Lower leg skin (tissue), 3 donors: Measurements from ENCODE around the gene STX10.

ENCODE experiments used
- POLR2A ChIP-seq, 2 donors: fragments of 450-650 bp; IDR thresholded peaks; one replicate each; pipeline ENCODE4 v1.6.1; 2016 to 2017; ENCODE audit warnings: antibody characterized with exemption in 2 of 2, mild to moderate bottlenecking in 1 of 2, moderate library complexity in 1 of 2
- TF ChIP-seq, protein P1 (sequence below), 3 donors: fragments of 450-650 bp; IDR thresholded peaks; one replicate each; pipeline ENCODE4 v1.5.1; 2016; ENCODE audit warnings: antibody characterized with exemption in 3 of 3, mild to moderate bottlenecking in 3 of 3, moderate library complexity in 2 of 3

DNA sequence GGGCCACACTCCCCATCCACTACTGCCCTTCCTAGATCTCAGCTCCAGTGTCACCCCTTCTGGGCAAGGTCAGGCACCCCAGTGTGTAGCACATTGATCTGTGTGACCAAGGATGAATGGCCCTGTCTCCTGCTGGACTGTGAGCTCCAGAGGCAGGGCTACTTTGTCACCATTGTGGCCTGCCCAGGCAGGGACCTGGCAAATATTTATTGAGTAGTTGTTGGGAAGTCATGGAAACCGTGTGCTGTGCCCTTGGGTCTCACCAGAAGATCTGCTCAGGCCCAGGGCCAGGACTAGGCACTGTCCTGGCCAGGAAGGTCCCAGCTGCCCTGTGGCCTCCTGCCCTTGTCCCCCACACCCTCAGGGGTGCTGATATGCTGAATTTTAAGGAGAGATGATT, 21.6 kb downstream of the STX10 start:
- TF ChIP-seq, protein P1, sequence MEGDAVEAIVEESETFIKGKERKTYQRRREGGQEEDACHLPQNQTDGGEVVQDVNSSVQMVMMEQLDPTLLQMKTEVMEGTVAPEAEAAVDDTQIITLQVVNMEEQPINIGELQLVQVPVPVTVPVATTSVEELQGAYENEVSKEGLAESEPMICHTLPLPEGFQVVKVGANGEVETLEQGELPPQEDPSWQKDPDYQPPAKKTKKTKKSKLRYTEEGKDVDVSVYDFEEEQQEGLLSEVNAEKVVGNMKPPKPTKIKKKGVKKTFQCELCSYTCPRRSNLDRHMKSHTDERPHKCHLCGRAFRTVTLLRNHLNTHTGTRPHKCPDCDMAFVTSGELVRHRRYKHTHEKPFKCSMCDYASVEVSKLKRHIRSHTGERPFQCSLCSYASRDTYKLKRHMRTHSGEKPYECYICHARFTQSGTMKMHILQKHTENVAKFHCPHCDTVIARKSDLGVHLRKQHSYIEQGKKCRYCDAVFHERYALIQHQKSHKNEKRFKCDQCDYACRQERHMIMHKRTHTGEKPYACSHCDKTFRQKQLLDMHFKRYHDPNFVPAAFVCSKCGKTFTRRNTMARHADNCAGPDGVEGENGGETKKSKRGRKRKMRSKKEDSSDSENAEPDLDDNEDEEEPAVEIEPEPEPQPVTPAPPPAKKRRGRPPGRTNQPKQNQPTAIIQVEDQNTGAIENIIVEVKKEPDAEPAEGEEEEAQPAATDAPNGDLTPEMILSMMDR (IDR thresholded peaks at IDR 0.05): no peak
- no peak for TF ChIP-seq POLR2A (IDR thresholded peaks at IDR 0.05)
